DMS153 (cell line): ENCODE data around the gene ADAM17.
"Not testable (repeated sequence)": the region's sequence is repeated elsewhere in the genome, so short reads cannot be mapped to it uniquely, and the experiment has no call there.

Source experiments
- DNase-seq: peaks from one replicate; lab custom pipeline; 2025; lab: John Stamatoyannopoulos, UW

ADAM17 gene

DNA sequence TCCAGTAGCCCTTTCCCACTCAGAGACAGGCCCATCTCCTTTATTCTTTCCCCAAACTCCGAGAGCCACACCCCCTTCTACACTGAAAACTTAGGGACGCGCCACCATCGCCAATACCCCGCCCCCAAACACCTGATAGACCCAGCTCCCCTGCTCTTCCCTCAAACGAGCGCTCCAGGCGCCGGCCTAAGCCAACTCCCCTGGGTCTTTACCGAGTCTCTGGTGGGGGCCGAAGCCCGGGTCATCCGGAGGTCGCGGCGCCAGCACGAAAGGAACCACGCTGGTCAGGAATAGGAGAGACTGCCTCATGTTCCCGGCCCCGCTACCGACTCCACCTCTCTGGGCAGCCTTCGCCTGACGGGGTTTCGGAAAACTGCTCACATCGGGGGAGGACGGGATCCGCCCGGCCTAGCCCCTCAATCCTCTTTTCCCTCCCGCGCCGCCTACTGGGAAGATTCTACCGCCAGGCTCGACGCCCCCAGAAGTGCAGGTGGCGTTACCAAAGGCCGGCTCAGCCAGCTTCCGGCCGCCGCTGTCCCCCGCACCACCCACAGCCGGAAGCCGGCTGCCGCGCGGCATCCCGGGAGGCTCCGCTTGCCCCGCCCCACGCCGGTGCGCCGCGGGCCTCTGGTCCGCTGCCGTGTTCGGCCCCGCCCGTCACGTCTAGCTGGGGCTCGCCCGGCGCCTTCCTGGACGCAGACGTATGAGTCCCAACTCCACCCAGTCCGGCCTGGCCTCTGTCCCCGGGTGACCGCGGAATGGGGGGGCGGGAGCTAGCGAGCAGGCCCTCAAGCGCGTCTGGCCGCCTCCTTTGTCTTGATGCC lies at the start of gene ADAM17:
TSS of gene ADAM17 (minus strand) at position 534 of the 824 bp plus-strand sequence. CDS start at position 309, 225 bp downstream.
- DNase-seq, result peak; percentile 72

DNA sequence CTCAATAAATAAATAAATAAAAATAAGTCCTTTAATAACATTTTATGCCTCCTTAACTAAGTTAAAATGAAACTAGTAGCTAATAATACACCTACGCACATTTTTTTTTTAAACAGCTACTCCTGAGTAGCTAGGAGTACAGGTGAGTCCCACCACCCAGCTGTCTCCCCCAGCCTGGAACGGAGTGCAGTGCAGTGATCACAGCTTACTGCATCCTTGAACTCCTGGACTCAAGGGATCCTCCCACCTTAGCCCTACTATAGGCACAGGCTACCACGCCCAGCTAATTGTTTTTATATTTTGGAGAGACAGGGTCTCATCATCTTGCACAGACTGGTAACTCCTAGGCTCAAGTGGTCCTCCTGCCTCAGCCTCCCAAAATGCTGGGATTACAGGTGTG lies 46.8 kb upstream of the ADAM17 start:
- no peak for DNase-seq

DNA sequence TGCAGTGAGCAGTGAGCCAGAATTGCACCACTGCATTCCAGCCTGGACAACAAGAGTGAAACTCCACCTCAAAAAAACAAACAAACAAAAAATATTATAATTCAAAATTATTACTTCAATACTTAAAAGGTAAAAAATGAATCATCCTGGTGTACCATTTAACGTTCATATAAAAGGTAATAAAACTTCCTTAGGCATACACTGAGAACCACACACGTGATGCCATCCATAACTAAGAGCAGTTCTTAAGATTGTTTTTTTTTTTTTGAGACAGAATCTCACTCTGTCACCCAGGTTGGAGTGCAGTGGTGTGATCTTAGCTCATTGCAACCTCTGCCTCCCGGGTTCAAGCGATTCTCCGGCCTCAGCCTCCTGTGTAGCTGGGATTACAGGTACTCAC lies 45.8 kb upstream of the ADAM17 start:
- no peak for DNase-seq

DNA sequence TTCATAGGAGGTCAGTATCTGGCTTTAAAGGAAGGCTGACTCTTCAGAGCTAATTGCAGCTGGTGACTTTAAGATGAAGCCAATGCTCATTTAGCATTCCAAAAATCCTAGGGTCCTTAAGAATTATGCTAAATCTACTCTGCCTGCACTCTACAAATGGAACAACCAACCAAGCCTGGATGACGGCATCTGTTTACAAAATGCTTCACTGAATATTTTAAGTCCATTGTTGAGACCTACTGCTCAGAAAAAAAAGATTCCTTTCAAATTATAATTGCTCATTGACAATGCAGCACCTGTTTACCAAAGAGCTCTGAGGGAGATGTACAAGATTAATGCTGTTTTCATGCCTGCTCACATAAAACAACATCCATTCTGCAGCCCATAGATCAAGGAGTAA lies 43.8 kb upstream of the ADAM17 start:
- DNase-seq, result no peak

DNA sequence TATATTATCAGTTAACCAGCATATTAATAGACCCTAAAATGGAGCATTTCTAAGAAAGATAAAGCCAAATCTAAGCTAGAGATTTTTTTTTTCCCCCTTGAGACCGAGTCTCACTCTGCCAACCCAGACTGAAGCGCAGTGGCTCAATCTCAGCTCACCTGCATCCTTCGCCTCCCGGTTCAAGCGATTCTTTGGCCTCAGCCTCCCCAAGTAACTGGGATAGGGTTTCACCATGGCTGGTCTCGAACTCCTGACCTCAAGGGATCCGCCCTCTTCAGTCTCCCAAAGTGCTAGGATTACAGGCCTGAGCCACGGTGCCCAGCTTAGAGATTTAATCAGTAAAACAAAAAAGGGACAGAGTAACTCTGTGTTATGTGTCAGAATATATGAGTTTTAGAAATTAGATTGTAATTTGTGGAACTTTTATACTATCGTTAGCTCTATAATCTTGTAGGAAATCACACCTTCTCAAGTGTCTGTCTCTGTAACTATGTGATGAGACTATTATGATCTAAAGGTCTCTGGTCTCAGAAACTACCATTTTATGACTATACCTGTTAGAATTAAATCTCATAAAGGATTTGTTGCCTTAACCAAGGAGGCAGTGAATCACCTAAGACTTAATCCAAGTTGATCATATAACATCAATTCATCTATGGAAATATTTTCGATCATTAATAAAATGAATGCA lies 41.1 kb upstream of the ADAM17 start:
- DNase-seq, result no peak

DNA sequence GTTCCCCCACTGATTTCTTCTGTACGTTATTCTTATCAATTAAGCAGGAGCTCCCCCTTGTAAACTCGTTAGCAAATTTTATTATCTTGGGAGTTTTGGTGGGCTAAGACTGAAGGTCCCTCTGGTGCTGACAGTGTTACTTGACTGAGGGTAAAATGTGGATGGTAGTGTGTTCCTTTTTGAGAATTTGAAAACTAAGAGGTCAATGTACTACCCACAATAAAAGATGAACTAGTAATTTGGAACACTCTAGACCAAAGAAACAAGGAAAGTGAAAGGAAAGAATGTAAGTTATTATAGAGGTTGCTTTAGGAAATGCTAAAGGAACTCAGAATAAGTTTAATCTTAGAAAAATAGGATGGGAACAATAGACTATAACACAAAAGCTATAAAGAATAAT lies 40.1 kb upstream of the ADAM17 start:
- DNase-seq, result no peak

DNA sequence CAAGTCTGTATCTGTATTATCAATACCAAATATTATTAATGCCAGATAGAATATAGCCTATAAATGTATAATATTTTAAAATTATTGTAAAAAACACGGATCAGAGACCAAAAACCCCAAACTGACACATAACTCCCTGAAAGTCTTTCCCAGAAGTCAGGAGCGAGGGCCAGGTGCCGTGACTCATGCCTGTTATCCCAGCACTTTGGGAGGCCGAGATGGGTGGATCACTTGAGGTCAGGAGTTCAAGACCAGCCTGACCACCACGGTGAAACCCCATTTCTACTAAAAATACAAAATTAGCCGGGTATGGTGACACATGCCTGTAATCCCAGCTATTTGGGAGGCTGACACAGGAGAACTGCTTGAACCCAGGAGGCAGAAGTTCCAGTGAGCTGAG lies 39.6 kb upstream of the ADAM17 start:
- not testable (repeated sequence) for DNase-seq

DNA sequence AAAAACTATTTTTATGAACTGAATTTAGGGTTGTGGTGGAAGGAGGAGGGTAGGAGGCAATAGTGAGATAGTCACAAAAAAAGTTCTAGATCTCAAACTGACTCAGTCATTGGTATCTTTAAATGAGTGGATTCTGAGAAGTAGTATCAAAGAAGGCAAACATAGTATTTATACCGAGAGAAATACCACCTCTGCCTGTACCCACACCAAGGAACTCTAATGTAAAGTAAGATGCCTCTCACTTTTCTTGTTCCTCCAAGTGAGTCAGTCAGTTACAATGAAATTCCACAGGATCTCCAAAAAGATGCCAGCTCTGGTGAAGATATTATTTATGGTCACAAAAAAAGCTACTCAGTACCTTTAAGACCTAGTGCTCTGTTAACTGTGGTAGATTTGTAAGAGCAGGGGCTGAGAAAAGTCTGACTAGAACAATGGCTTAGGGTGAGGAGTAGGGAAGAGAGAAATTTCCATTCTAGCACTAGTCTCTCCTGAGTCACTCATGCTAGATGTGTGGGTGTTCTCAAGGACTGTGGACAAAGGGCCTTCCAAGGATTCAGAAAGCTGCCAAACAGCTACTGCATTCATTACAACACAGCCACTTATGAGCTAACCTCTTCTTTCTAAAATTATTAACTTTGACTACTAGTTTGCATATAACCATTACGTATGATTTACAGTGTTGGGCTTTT lies 38.9 kb upstream of the ADAM17 start:
- no peak for DNase-seq

DNA sequence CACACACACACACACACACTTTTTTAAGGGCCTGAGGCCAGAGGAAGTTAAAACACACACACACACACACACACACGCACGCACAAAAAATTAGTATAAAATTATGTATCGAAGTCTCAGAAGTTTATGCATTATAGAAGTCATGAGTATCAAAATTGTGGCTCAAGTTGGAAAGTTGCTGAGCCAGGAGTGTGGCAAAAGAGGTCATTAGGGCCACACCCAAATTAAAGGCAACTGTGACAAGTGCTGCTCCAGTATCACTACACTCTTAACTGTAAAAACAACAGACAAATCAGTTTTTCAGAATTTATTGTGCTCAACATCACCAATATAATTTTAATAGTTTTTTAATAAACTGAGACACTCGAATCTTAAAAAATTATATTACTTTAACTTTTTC lies 38.3 kb upstream of the ADAM17 start:
- no peak for DNase-seq

DNA sequence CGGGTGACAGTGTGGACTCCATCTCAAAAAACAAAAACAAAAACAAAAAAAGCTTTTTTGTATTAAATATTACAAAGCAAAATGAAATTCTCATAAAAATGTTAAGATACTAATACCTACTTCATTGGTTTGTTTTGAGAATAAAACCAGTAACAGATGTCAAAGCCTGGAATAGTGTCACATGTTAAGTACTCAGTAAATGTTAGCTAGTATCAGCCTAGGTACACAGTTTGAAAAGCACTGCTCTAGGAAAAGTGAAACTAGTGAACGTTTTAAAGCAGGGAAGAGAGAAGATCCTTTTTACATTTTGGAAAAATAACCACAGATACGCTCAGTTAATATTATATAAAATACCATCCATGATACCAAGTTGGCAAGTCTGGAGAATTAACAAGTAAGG lies 37.1 kb upstream of the ADAM17 start:
- no peak for DNase-seq

DNA sequence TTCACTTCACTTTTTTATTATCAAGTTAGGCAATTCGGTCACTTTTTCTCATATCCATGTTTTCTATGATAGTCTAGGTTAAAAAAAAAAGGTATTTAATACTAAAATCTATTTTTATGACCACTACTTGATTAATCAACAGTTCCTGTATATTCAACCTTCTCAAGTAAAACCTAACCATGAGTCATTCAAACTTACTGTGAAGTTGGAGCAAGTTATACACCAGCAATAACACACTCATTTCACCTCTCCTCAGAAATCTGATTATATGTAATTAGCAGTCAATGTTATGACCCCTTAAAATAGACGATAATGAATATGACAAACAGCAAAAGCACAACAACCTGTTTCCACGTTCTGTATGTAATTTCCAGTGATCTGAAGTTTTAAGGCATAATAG lies 35.0 kb upstream of the ADAM17 start:
- no peak for DNase-seq

DNA sequence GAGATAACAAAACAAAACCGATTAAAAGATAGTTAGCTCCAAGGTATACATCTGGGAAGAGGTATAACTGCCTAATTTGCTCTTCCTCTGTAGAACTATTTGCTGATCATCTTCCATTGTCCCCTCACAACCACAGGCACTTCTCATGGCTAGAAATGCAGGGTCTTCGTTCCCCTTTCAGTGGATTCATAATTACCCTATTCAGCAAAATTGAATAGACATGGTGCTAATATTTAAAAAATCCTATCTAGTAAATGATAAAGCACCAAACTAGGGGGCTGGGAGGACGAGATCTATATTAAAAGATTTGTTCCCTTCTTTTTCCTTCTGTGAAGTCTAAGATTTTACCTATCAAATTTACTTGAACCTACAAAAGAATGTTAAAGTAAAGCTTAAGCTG lies 30.8 kb upstream of the ADAM17 start:
- DNase-seq, result no peak

DNA sequence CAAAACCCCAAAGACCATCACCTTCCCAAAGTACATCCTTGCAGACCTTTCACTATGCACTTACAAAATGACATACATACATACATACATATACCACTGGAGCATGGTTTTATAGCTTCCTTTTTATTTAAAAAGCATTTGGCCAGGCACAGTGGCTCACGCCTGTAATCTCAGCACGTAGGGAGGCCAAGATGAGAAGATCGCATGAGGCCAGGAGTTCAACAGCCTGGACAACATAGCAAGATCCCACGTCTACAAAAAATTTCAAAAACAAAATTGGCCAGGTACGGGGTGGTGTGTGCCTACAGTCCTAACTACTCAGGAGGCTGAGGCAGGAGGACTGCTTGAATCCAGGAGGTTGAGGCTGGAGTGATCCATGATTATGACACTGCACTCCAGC lies 29.9 kb upstream of the ADAM17 start:
- DNase-seq, result no peak

DNA sequence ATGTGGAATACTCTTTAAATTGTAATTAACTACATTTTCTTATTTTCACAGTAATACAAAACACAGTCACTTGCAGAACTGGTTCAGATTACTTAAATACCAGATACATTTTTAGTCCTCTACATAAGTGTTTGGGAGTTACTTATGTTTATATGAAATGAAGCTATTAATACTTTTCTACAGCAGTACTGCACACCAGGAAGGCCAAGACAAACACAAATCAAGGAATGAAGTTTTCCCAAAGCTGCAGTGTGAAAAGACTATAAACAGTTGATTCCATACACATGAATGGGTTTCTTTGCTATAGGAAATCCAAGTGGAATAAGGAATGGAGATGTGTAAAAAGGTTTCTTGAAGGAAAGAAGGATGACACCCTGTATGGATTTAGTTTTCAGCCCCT lies 29.3 kb upstream of the ADAM17 start:
- DNase-seq, result not testable (repeated sequence)

DNA sequence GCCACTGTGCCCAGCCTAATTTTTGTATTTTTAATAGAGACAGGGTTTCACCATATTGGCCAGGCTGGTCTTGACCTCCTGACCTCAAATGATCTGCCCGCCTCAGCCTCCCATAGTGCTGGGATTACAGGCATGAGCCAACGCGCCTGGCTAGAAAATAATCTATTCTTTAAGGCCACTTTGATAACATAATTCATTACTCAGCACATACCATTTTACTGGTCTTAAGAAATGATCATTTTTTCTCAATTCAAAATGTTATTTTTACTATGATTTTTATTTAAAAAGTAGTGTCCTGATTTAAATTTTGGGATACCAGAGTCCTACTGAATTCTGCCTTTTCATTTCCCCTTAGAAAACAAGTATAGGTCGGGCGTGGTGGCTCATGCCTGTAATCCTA lies 27.0 kb upstream of the ADAM17 start:
- DNase-seq, result no peak

DNA sequence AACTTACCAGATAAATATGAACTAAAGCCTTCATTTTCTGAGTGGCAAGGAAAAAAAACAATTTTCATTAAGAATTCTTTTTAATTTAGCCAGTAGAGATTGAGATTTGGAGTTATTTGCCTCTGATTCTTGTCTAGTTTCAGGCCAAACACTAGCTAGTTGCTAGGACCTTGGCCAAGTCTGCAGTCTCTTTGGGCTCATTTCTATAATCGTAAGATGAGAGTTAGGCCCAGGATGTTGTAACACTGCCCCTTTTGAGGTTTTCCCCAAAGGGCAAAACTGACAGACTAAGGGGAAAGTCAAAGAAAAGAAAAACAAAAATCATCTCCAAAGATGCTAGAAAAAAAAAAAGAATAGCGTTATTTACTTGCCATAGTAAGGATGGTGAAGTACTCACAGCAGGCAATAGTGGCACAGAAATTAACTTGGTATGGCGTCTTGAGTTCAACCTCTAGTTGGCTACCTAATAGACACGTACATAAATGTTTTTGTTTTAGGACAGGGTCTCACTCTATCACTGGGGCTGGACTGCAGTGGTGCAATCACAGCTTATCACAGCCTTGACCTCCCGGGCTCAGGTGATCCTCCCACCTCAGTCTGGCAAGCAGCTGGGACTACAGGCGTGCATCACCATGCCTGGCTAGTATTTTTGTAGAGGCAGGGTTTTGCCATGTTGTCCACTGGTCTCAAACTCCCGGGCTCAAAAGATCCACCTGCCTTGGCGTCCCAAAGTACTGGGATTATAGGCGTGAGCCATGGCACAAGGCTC lies 23.0 kb upstream of the ADAM17 start:
- no peak for DNase-seq

DNA sequence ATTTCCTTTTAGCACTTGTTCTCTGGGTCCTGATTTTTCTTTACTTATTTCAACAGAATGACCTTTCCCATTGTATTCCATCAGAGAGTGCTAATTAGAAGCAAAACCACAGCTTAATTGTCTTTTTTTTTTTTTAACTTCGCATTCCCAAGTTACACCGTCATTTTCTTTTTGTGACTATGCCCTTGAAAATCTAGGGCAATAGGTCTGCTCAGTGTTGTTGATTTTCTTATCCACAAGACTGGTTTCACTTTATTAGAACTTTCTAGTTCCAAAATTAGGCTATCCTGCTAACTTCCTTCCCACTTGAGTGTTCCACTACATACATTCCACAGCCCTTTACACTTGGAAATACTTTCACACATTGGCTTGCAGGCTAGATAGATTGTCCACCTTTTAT lies 18.7 kb upstream of the ADAM17 start:
- no peak for DNase-seq

DNA sequence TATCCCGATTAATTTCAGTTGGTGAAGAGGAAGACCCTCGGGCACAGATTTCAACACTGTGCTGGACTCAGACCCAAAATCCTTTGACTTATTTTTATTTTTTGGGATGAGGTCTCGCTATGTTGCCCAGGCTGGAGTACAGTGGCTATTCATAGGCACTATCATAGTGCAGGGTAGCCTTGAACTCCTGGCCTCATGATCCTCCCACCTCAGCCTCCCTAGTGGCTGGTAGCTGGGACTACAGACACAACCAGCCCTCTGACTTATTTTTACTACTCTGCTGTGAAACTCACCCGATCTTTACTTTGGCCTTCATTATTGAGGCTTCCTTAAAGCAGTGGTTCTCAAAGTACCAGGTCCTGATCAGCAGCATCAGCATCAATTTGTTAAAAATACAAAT lies 18.2 kb upstream of the ADAM17 start:
- no peak for DNase-seq

DNA sequence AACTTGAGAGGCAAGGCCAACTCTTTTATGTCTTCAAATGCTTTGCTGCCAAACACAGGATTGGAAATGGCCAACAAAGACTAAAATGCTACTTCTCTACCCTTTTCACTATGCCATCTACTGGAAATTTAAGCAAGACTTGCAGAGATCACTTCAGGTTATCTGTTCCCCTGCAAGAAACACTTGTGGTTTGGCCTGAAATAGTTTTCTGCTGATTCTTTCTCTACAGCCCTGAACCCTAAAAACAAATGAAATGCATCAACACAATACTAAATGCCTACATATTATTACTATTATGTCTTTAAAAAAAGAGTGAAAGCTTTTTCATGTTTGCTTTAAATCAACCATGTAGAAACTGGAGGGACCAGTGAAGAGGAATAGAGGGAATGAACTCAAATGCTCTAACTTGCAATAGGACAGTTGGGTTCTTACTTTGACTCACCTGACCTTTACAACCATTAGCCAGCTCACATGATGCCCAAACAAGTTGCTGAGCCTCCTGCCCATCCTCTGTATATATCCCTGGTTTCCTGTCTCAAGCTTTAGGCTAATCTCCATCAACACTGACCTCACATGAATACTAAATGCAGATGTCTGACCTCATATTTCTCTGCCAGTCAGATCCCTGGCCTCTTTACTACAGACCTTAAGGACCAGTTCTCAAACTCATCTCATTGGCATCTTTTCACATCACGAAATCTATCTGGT lies 17.5 kb upstream of the ADAM17 start:
- DNase-seq, result no peak

DNA sequence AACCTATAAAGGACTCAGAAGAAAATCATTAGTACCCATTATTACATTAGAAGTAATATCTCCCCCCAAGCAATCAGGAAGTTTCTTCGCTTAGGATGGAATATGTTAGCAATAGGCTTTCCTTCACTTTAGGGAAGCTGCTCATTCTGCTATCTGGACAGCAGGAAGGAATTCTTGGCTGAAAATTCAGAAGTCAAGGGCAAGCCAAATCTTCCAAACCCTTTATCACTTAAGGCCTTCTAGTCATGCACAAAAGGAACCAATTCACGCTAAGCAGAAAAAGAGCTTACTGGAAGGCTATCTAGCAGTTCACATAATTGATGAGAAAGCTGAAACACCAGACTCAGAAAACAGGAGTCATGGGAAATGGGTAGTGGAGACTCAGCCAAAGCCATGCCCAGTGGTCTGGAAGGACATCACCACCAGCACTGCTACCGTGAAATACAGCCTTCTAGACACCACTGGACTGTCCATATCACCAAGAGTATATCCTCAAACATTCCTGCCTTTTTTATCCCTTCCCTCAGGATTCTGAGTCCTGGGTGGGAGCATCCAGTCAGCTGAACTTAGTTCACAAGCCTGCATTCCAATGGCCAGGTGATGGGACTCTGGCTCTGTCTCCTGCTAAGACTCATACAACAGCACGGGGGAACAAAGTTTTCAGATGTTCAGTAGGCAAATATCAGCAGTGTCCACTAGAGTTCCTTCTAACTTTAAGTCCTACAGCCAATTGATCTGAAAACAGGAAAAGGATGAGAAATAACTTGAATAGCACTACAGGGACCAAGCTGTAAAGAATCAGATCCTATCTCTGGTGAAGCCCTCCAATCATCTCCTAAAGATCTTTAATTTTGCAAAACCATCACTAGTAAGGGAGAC lies 14.8 kb upstream of the ADAM17 start:
- DNase-seq, result no peak
